ENCODE data around the gene RENBP. TPM values are rescaled to one million over a fixed set of nuclear protein-coding genes. Genes with fewer than 3 reads are reported as not detected.
A peak's percentile ranks its signal among the peaks of the same experiment; 100 is the strongest.

Gene RENBP
- total RNA-seq, 2 experiments from 2014 or later: 8.6 to 9.3 TPM

GRCh38 chrX:153933748-153934147 is 10.7 kb downstream of the RENBP start:
- ChIA-PET CTCF (interaction anchor here (1.8 kb wide), 1 partner anchor 14 kb away, joined by 9 read pairs; no protein-coding TSS in a partner anchor), POLR2A (interaction anchor here (1.0 to 6.3 kb wide), 5 partner anchors 9 to 38 kb away, joined by 3 to 56 read pairs (median 7); partner anchors contain the start of genes ARHGAP4, HCFC1 and RENBP)
- Mint-ChIP-seq H3K36me3 (ENCODE audit: low read depth) (peaks cover 18% of the 10 kb centered on the region), H3K27me3 (no peaks in the 10 kb centered on the region), H3K9me3 (no peaks in the 10 kb centered on the region), H3K27ac (peak overlapping the region; percentile 78), H3K4me1 (ENCODE audit: low read depth) (peaks cover 33% of the 10 kb centered on the region), H3K4me3 (peak overlapping the region; percentile 90)
- no peaks in the 10 kb centered on the region for H3K27me3 ChIP-seq (ENCODE audit: control insufficient read depth in 1 of 2, insufficient read depth in 2 of 2, low read length in 2 of 2)
- peak overlapping the region; percentile 61 for H3K4me3 ChIP-seq (ENCODE audit: low read length)
- intact Hi-C loops (cut with DNase I, micrococcal nuclease): no loop called here
- H3K4me1 ChIP-seq (ENCODE audit: insufficient read depth, low read length): peaks cover 31% of the 10 kb centered on the region
- no peaks in the 10 kb centered on the region for H3K9me3 ChIP-seq (ENCODE audit: control insufficient read depth in 1 of 2, insufficient read depth in 1 of 2, low read length in 2 of 2)
- H3K36me3 ChIP-seq (ENCODE audit: insufficient read depth, low read length): peaks cover 16% of the 10 kb centered on the region
- peak overlapping the region in 1 of 2 donors; percentile 7 for H3K27ac ChIP-seq (ENCODE audit: low read depth in 1 of 2, low read length in 2 of 2)
- no peak for DNase-seq
- TF ChIP-seq, protein P1, sequence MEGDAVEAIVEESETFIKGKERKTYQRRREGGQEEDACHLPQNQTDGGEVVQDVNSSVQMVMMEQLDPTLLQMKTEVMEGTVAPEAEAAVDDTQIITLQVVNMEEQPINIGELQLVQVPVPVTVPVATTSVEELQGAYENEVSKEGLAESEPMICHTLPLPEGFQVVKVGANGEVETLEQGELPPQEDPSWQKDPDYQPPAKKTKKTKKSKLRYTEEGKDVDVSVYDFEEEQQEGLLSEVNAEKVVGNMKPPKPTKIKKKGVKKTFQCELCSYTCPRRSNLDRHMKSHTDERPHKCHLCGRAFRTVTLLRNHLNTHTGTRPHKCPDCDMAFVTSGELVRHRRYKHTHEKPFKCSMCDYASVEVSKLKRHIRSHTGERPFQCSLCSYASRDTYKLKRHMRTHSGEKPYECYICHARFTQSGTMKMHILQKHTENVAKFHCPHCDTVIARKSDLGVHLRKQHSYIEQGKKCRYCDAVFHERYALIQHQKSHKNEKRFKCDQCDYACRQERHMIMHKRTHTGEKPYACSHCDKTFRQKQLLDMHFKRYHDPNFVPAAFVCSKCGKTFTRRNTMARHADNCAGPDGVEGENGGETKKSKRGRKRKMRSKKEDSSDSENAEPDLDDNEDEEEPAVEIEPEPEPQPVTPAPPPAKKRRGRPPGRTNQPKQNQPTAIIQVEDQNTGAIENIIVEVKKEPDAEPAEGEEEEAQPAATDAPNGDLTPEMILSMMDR (IDR thresholded peaks at IDR 0.05): no peak
- no peak for ATAC-seq (ENCODE audit: poor library complexity)

GRCh38 chrX:153932220-153932915 is 12.1 kb downstream of the RENBP start:
- CTCF ChIA-PET: interaction anchor here (1.8 kb wide), 1 partner anchor 15 kb away, joined by 9 read pairs; no protein-coding TSS in a partner anchor
- TF ChIP-seq, protein P1 (IDR thresholded peaks at IDR 0.05): no peak
- H3K27ac ChIP-seq (ENCODE audit: low read depth in 1 of 2, low read length in 2 of 2): no peak overlapping the region
- H3K27ac Mint-ChIP-seq: no peak overlapping the region
- H3K4me3 ChIP-seq (ENCODE audit: low read length): no peak overlapping the region
- H3K36me3 Mint-ChIP-seq (ENCODE audit: low read depth): peaks cover 27% of the 10 kb centered on the region
- intact Hi-C loops (cut with DNase I, micrococcal nuclease): no loop called here
- no peaks in the 10 kb centered on the region for H3K27me3 ChIP-seq (ENCODE audit: control insufficient read depth in 1 of 2, insufficient read depth in 2 of 2, low read length in 2 of 2)
- H3K9me3 ChIP-seq (ENCODE audit: control insufficient read depth in 1 of 2, insufficient read depth in 1 of 2, low read length in 2 of 2): no peaks in the 10 kb centered on the region
- H3K27me3 Mint-ChIP-seq: no peaks in the 10 kb centered on the region
- ATAC-seq (ENCODE audit: poor library complexity) (no peak), DNase-seq (no peak)
- H3K4me1 Mint-ChIP-seq (ENCODE audit: low read depth): peaks cover 32% of the 10 kb centered on the region
- H3K4me1 ChIP-seq (ENCODE audit: insufficient read depth, low read length): peaks cover 39% of the 10 kb centered on the region
- POLR2A ChIA-PET: no interaction called here
- no peak overlapping the region for H3K4me3 Mint-ChIP-seq
- H3K36me3 ChIP-seq (ENCODE audit: insufficient read depth, low read length): peaks cover 16% of the 10 kb centered on the region
- no peaks in the 10 kb centered on the region for H3K9me3 Mint-ChIP-seq

GRCh38 chrX:153931748-153932147 is 12.7 kb downstream of the RENBP start:
- CTCF ChIA-PET: no interaction called here

More at GRCh38 chrX:153931748-153932147, 12.7 kb downstream of the RENBP start:
- POLR2A ChIA-PET: interaction anchor here (1.2 kb wide), 1 partner anchor 15 kb away, joined by 5 read pairs; no protein-coding TSS in a partner anchor
- DNase-seq: no peak
- Histone ChIP-seq H3K4me3 (ENCODE audit: low read length) (no peak overlapping the region), H3K27me3 (ENCODE audit: control insufficient read depth in 1 of 2, insufficient read depth in 2 of 2, low read length in 2 of 2) (no peaks in the 10 kb centered on the region), H3K36me3 (ENCODE audit: insufficient read depth, low read length) (peaks cover 16% of the 10 kb centered on the region), H3K9me3 (ENCODE audit: control insufficient read depth in 1 of 2, insufficient read depth in 1 of 2, low read length in 2 of 2) (no peaks in the 10 kb centered on the region), H3K27ac (ENCODE audit: low read depth in 1 of 2, low read length in 2 of 2) (no peak overlapping the region), H3K4me1 (ENCODE audit: insufficient read depth, low read length) (peaks cover 44% of the 10 kb centered on the region)
- Mint-ChIP-seq H3K4me3 (peak overlapping the region; percentile 42), H3K9me3 (no peaks in the 10 kb centered on the region), H3K27me3 (no peaks in the 10 kb centered on the region), H3K36me3 (ENCODE audit: low read depth) (peaks cover 33% of the 10 kb centered on the region), H3K27ac (peak overlapping the region; percentile 76), H3K4me1 (ENCODE audit: low read depth) (peaks cover 32% of the 10 kb centered on the region)
- no peak for ATAC-seq (ENCODE audit: poor library complexity)
- intact Hi-C loops (cut with DNase I, micrococcal nuclease): no loop called here
- TF ChIP-seq, protein P1 (IDR thresholded peaks at IDR 0.05): no peak

Data from CD4-positive, alpha-beta T cell (primary cell).